Activated naive CD8-positive, alpha-beta T cell treated with anti-CD3 and anti-CD28 coated beads, Interleukin-2, amount 10 ng/mL, durations not matched to agents 7 days and 5 days (primary cell): Measurements from ENCODE around the gene FAM32A. TPM values are rescaled to one million over a fixed set of nuclear protein-coding genes. Genes with fewer than 3 reads are reported as not detected.

ENCODE experiments used
- ATAC-seq: fragments of 150-1000 bp; cut with Tn5 transposase; one replicate; pipeline ENCODE4 v1.10.0; 2021; ENCODE audit warnings: low read depth, moderate library complexity
- POLR2A ChIA-PET: fragments of 350-600 bp; sonication (Branson Sonifier 250); formaldehyde crosslinking; loops from one replicate; lab custom pipeline; 2021; ENCODE audit warnings: antibody characterized with exemption; lab: Charles Lee
- DNase-seq: peaks from one replicate; pipeline ENCODE4 v3.0.0; 2021
- H3K27ac Mint-ChIP-seq: one replicate; pipeline ENCODE4 v1.8.0; 2022; ENCODE audit warnings: mild to moderate bottlenecking, mixed read lengths
- H3K27me3 Mint-ChIP-seq: one replicate; pipeline ENCODE4 v1.8.0; 2022; ENCODE audit warnings: mild to moderate bottlenecking, moderate library complexity, mixed read lengths
- H3K36me3 Mint-ChIP-seq: one replicate; pipeline ENCODE4 v1.8.0; 2021; ENCODE audit warnings: mild to moderate bottlenecking, mixed read lengths
- H3K4me1 Mint-ChIP-seq: one replicate; pipeline ENCODE4 v1.8.0; 2021; ENCODE audit warnings: mixed read lengths
- H3K4me3 Mint-ChIP-seq: one replicate; pipeline ENCODE4 v1.8.0; 2022; ENCODE audit warnings: mild to moderate bottlenecking, moderate library complexity, mixed read lengths
- H3K9me3 Mint-ChIP-seq: one replicate; pipeline ENCODE4 v1.8.0; 2021; ENCODE audit warnings: mixed read lengths
- total RNA-seq, 2 experiments: library from RNA; stranded (reverse); gene quantifications; one replicate each; pipeline ENCODE4 v1.2.3, GENCODE V29; 2021

FAM32A gene
- total RNA-seq, 2 experiments from 2014 or later: 61.4 to 63.4 TPM

- no peak for ATAC-seq
- peak overlapping the region; percentile 74 for H3K27ac Mint-ChIP-seq
- POLR2A ChIA-PET: interaction anchor here (1.0 to 1.3 kb wide), 2 partner anchors 9 to 22 kb away, joined by 3 to 5 read pairs; partner anchors contain the start of gene AP1M1
- no peaks in the 10 kb centered on the region for H3K9me3 Mint-ChIP-seq
- H3K36me3 Mint-ChIP-seq: peaks cover 53% of the 10 kb centered on the region
- no peaks in the 10 kb centered on the region for H3K27me3 Mint-ChIP-seq
- no peak for DNase-seq
- H3K4me3 Mint-ChIP-seq: no peak overlapping the region
- H3K4me1 Mint-ChIP-seq: peaks cover 38% of the 10 kb centered on the region
Measured at GRCh38 chr19:16207063-16207462, 21.9 kb downstream of the FAM32A start.

GRCh38 chr19:16207490-16208025 lies 22.3 kb downstream of the FAM32A start:
- peaks cover 38% of the 10 kb centered on the region for H3K4me1 Mint-ChIP-seq
- no peak for ATAC-seq
- peak overlapping the region; percentile 81 for H3K27ac Mint-ChIP-seq
- no peak for DNase-seq
- no peaks in the 10 kb centered on the region for H3K27me3 Mint-ChIP-seq
- peaks cover 56% of the 10 kb centered on the region for H3K36me3 Mint-ChIP-seq
- POLR2A ChIA-PET: interaction anchor here (1.0 to 1.3 kb wide), 2 partner anchors 10 to 21 kb away, joined by 3 to 5 read pairs; partner anchors contain the start of gene AP1M1
- H3K9me3 Mint-ChIP-seq: no peaks in the 10 kb centered on the region
- peak overlapping the region; percentile 25 for H3K4me3 Mint-ChIP-seq

GRCh38 chr19:16208064-16208759 lies 23.0 kb downstream of the FAM32A start:
- POLR2A ChIA-PET: interaction anchor here (1.0 to 1.3 kb wide), 2 partner anchors 11 to 21 kb away, joined by 3 to 5 read pairs; partner anchors contain the start of gene AP1M1
- Mint-ChIP-seq H3K9me3 (no peaks in the 10 kb centered on the region), H3K4me1 (peaks cover 39% of the 10 kb centered on the region), H3K27ac (peak overlapping the region; percentile 81), H3K4me3 (peak overlapping the region; percentile 70), H3K36me3 (peaks cover 60% of the 10 kb centered on the region), H3K27me3 (no peaks in the 10 kb centered on the region)
- ATAC-seq: no peak
- no peak for DNase-seq

GRCh38 chr19:16208847-16209665 lies 23.8 kb downstream of the FAM32A start:
- Mint-ChIP-seq H3K4me3 (no peak overlapping the region), H3K36me3 (peaks cover 64% of the 10 kb centered on the region), H3K9me3 (no peaks in the 10 kb centered on the region), H3K27me3 (no peaks in the 10 kb centered on the region), H3K27ac (peak overlapping the region; percentile 19), H3K4me1 (peaks cover 35% of the 10 kb centered on the region)
- ATAC-seq (no peak), DNase-seq (no peak)
- POLR2A ChIA-PET: no interaction called here

GRCh38 chr19:16210168-16210567 lies 25.0 kb downstream of the FAM32A start:
- Mint-ChIP-seq H3K9me3 (no peaks in the 10 kb centered on the region), H3K4me3 (no peak overlapping the region), H3K27me3 (no peaks in the 10 kb centered on the region), H3K27ac (no peak overlapping the region), H3K4me1 (peaks cover 34% of the 10 kb centered on the region), H3K36me3 (peaks cover 67% of the 10 kb centered on the region)
- no peak for ATAC-seq
- no peak for DNase-seq
- POLR2A ChIA-PET: no interaction called here

GRCh38 chr19:16213076-16213475 lies 27.9 kb downstream of the FAM32A start:
- peaks cover 39% of the 10 kb centered on the region for H3K4me1 Mint-ChIP-seq
- H3K36me3 Mint-ChIP-seq: peaks cover 79% of the 10 kb centered on the region
- ATAC-seq (no peak), DNase-seq (no peak)
- no peak overlapping the region for H3K4me3 Mint-ChIP-seq
- H3K27ac Mint-ChIP-seq: no peak overlapping the region
- no peaks in the 10 kb centered on the region for H3K27me3 Mint-ChIP-seq
- POLR2A ChIA-PET: no interaction called here
- H3K9me3 Mint-ChIP-seq: peaks cover 2% of the 10 kb centered on the region

- H3K9me3 Mint-ChIP-seq: peaks cover 8% of the 10 kb centered on the region
- POLR2A ChIA-PET: no interaction called here
- peak overlapping the region; percentile 55 for H3K27ac Mint-ChIP-seq
- no peaks in the 10 kb centered on the region for H3K27me3 Mint-ChIP-seq
- H3K4me3 Mint-ChIP-seq: peak overlapping the region; percentile 21
- H3K36me3 Mint-ChIP-seq: peaks cover 82% of the 10 kb centered on the region
- DNase-seq (no peak), ATAC-seq (peak; percentile 64)
- peaks cover 29% of the 10 kb centered on the region for H3K4me1 Mint-ChIP-seq
Measured at GRCh38 chr19:16216744-16217670, 31.8 kb downstream of the FAM32A start.

GRCh38 chr19:16217716-16218451 lies 32.7 kb downstream of the FAM32A start:
- Mint-ChIP-seq H3K4me3 (no peak overlapping the region), H3K27ac (no peak overlapping the region), H3K4me1 (peaks cover 22% of the 10 kb centered on the region), H3K36me3 (peaks cover 80% of the 10 kb centered on the region), H3K27me3 (no peaks in the 10 kb centered on the region), H3K9me3 (peaks cover 8% of the 10 kb centered on the region)
- POLR2A ChIA-PET: no interaction called here
- no peak for ATAC-seq
- DNase-seq: no peak

- H3K27ac Mint-ChIP-seq: no peak overlapping the region
- H3K4me3 Mint-ChIP-seq: no peak overlapping the region
- peaks cover 20% of the 10 kb centered on the region for H3K4me1 Mint-ChIP-seq
- ATAC-seq (no peak), DNase-seq (no peak)
- H3K27me3 Mint-ChIP-seq: no peaks in the 10 kb centered on the region
- H3K36me3 Mint-ChIP-seq: peaks cover 79% of the 10 kb centered on the region
- peaks cover 8% of the 10 kb centered on the region for H3K9me3 Mint-ChIP-seq
- POLR2A ChIA-PET: no interaction called here
Measured at GRCh38 chr19:16218851-16219250, 33.6 kb downstream of the FAM32A start.

GRCh38 chr19:16222806-16223205 lies 37.6 kb downstream of the FAM32A start:
- no peak overlapping the region for H3K27ac Mint-ChIP-seq
- peaks cover 62% of the 10 kb centered on the region for H3K36me3 Mint-ChIP-seq
- ATAC-seq: no peak
- DNase-seq: no peak
- H3K27me3 Mint-ChIP-seq: no peaks in the 10 kb centered on the region
- POLR2A ChIA-PET: no interaction called here
- no peak overlapping the region for H3K4me3 Mint-ChIP-seq
- H3K4me1 Mint-ChIP-seq: peaks cover 2% of the 10 kb centered on the region
- H3K9me3 Mint-ChIP-seq: peaks cover 6% of the 10 kb centered on the region

- POLR2A ChIA-PET: no interaction called here
- H3K36me3 Mint-ChIP-seq: peaks cover 56% of the 10 kb centered on the region
Measured at GRCh38 chr19:16223746-16224145, 38.5 kb downstream of the FAM32A start.

GRCh38 chr19:16224293-16225045 lies 39.3 kb downstream of the FAM32A start:
- H3K27me3 Mint-ChIP-seq: no peaks in the 10 kb centered on the region
- no peak for ATAC-seq
- no peak overlapping the region for H3K27ac Mint-ChIP-seq

More at GRCh38 chr19:16223746-16224145, 38.5 kb downstream of the FAM32A start:
- ATAC-seq: no peak
- Mint-ChIP-seq H3K27me3 (no peaks in the 10 kb centered on the region), H3K4me1 (no peaks in the 10 kb centered on the region), H3K9me3 (peaks cover 6% of the 10 kb centered on the region), H3K4me3 (no peak overlapping the region), H3K27ac (no peak overlapping the region)
- no peak for DNase-seq

More at GRCh38 chr19:16224293-16225045, 39.3 kb downstream of the FAM32A start:
- H3K4me3 Mint-ChIP-seq: no peak overlapping the region
- no peak for DNase-seq
- peaks cover 6% of the 10 kb centered on the region for H3K9me3 Mint-ChIP-seq
- H3K36me3 Mint-ChIP-seq: peaks cover 51% of the 10 kb centered on the region
- H3K4me1 Mint-ChIP-seq: no peaks in the 10 kb centered on the region
- POLR2A ChIA-PET: no interaction called here
